Stimulated activated CD4-positive, alpha-beta T cell treated with anti-CD3 and anti-CD28 coated beads, Interleukin-15, amount 100 ng/mL, for 24 hours (primary cell): ENCODE results near the gene TSEN54.

Experiments used
- DNase-seq: peaks from one replicate; pipeline ENCODE4 v3.0.0-alpha.2; 2020

TSEN54 gene

GRCh38 chr17:75521951-75522727 lies 5.8 kb downstream of the TSEN54 start:
- no peak for DNase-seq

- no peak for DNase-seq
Measured at GRCh38 chr17:75523647-75524046, 7.3 kb downstream of the TSEN54 start.

- no peak for DNase-seq
Measured at GRCh38 chr17:75524269-75524969, 8.1 kb downstream of the TSEN54 start.

GRCh38 chr17:75524970-75525805 lies 8.9 kb downstream of the TSEN54 start, which contains the start of gene LLGL2:
Gene LLGL2, plus strand, starts transcription at chr17:75525697. Its CDS starts 17,730 bp downstream, at chr17:75543427.
- peak; percentile 83 for DNase-seq

GRCh38 chr17:75525806-75526554 lies 9.7 kb downstream of the TSEN54 start:
- DNase-seq: no peak

- DNase-seq: no peak
Measured at GRCh38 chr17:75526555-75527270, 10.4 kb downstream of the TSEN54 start.

- no peak for DNase-seq
Measured at GRCh38 chr17:75530837-75531720, 14.8 kb downstream of the TSEN54 start.

- no peak for DNase-seq
Measured at GRCh38 chr17:75531721-75532072, 15.4 kb downstream of the TSEN54 start.

- DNase-seq: peak; percentile 75
Measured at GRCh38 chr17:75535119-75535537, 18.8 kb downstream of the TSEN54 start.

GRCh38 chr17:75535871-75536270 lies 19.5 kb downstream of the TSEN54 start:
- DNase-seq: no peak

GRCh38 chr17:75536366-75536765 lies 20.0 kb downstream of the TSEN54 start:
- DNase-seq: no peak

- no peak for DNase-seq
Measured at GRCh38 chr17:75539967-75540729, 23.8 kb downstream of the TSEN54 start.

GRCh38 chr17:75540923-75541503 lies 24.7 kb downstream of the TSEN54 start:
- DNase-seq: no peak

GRCh38 chr17:75542229-75542628 lies 25.9 kb downstream of the TSEN54 start:
- DNase-seq: no peak

- DNase-seq: no peak
Measured at GRCh38 chr17:75542728-75543336, 26.5 kb downstream of the TSEN54 start.

- DNase-seq: no peak
Measured at GRCh38 chr17:75544250-75544649, 27.9 kb downstream of the TSEN54 start.

GRCh38 chr17:75546181-75546580 lies 29.9 kb downstream of the TSEN54 start:
- DNase-seq: no peak

GRCh38 chr17:75547091-75547490 lies 30.8 kb downstream of the TSEN54 start:
- no peak for DNase-seq

GRCh38 chr17:75548813-75549212 lies 32.5 kb downstream of the TSEN54 start:
- no peak for DNase-seq
